Neural cell (in vitro differentiated cells): ENCODE data around the gene MAS1.

Experiments used
- CTCF ChIP-seq: fragments of 450-650 bp; IDR thresholded peaks from 2 replicates; pipeline ENCODE4 v1.5.1; 2014; ENCODE audit warnings: antibody characterized with exemption, mild to moderate bottlenecking, moderate library complexity; ENCODE audit not compliant: poor library complexity, severe bottlenecking
- EP300 ChIP-seq: fragments of 450-650 bp; conservative IDR thresholded peaks from 2 replicates; pipeline ENCODE4 v1.6.1; 2014; ENCODE audit warnings: antibody characterized with exemption, mild to moderate bottlenecking, moderate library complexity; ENCODE audit not compliant: poor library complexity, severe bottlenecking
- EZH2 ChIP-seq: fragments of 200-600, 300-800 bp; shearing (Covaris generic), sonication (generic); IDR thresholded peaks from 2 replicates; pipeline ENCODE4 v1.6.1; 2014; ENCODE audit warnings: antibody characterized with exemption, low read length, borderline replicate concordance, mild to moderate bottlenecking; ENCODE audit not compliant: insufficient read depth, poor library complexity, severe bottlenecking
- MXI1 ChIP-seq: fragments of 450-650 bp; conservative IDR thresholded peaks from 2 replicates; pipeline ENCODE4 v1.6.1; 2014; ENCODE audit warnings: antibody characterized with exemption, mild to moderate bottlenecking; ENCODE audit not compliant: poor library complexity, severe bottlenecking
- POLR2AphosphoS5 ChIP-seq: IDR thresholded peaks from 2 replicates; pipeline ENCODE4 v1.6.1; 2012
- RAD21 ChIP-seq: fragments of 450-650 bp; conservative IDR thresholded peaks from 2 replicates; pipeline ENCODE4 v1.6.1; 2014; ENCODE audit warnings: antibody characterized with exemption, mild to moderate bottlenecking, moderate library complexity
- REST ChIP-seq: IDR thresholded peaks from 2 replicates; pipeline ENCODE4 v1.6.1; 2012; ENCODE audit warnings: borderline replicate concordance
- SMC3 ChIP-seq: fragments of 450-650 bp; conservative IDR thresholded peaks from 2 replicates; pipeline ENCODE4 v1.6.1; 2014; ENCODE audit warnings: antibody characterized with exemption, mild to moderate bottlenecking, moderate library complexity; ENCODE audit not compliant: poor library complexity
- TAF1 ChIP-seq: IDR thresholded peaks from 2 replicates; pipeline ENCODE4 v1.6.1; 2012; ENCODE audit warnings: low read depth

GRCh38 chr6:159933077-159933476 lies 42.3 kb downstream of the MAS1 start:
- TF ChIP-seq EZH2 = no peak
- TF ChIP-seq CTCF = no peak
- TF ChIP-seq POLR2AphosphoS5 = no peak
- TF ChIP-seq REST = no peak
- TF ChIP-seq EP300 = no peak
- no peak for TF ChIP-seq SMC3
- TF ChIP-seq MXI1 = no peak
- TF ChIP-seq RAD21 = no peak
- TF ChIP-seq TAF1 = no peak
